HepG2 (cell line): ENCODE data around the gene ABT1. TPM values are rescaled to one million over a fixed set of nuclear protein-coding genes. Genes with fewer than 3 reads are reported as not detected.

Source experiments
- BCLAF1 ChIP-seq: fragments of 450-650 bp; IDR thresholded peaks from 2 replicates; pipeline ENCODE4 v1.6.1; 2017; ENCODE audit warnings: mild to moderate bottlenecking
- BRD4 ChIP-seq: sonication (generic); formaldehyde crosslinking; IDR thresholded peaks from 2 replicates; pipeline ENCODE4 v1.4.0; 2020; ENCODE audit warnings: missing genetic modification reagents
- GFI1 ChIP-seq: sonication (generic); formaldehyde crosslinking; IDR thresholded peaks from 2 replicates; pipeline ENCODE4 v1.5.0; 2020; ENCODE audit warnings: missing genetic modification reagents, mild to moderate bottlenecking, borderline replicate concordance
- HNF4A ChIP-seq: sonication (generic); formaldehyde crosslinking; IDR thresholded peaks from 2 replicates; pipeline ENCODE4 v1.4.0; 2020; ENCODE audit warnings: missing genetic modification reagents
- IRF1 ChIP-seq: sonication (generic); formaldehyde crosslinking; IDR thresholded peaks from 2 replicates; pipeline ENCODE4 v1.4.0; 2020; ENCODE audit warnings: low read depth, mild to moderate bottlenecking, missing genetic modification reagents
- MEF2D ChIP-seq: sonication (generic); formaldehyde crosslinking; IDR thresholded peaks from 2 replicates; pipeline ENCODE4 v1.5.1; 2020; ENCODE audit warnings: mild to moderate bottlenecking, missing genetic modification reagents
- MXD4 ChIP-seq: IDR thresholded peaks from 2 replicates; pipeline ENCODE4 v1.6.1; 2016; ENCODE audit warnings: mild to moderate bottlenecking, missing biosample characterization, missing genetic modification reagents
- NCOR1 ChIP-seq: fragments of 200-600 bp; sonication (generic); IDR thresholded peaks from 2 replicates; pipeline ENCODE4 v1.7.0; 2017; ENCODE audit warnings: antibody characterized with exemption, low read length, borderline replicate concordance
- NR3C1 ChIP-seq: sonication (generic); formaldehyde crosslinking; IDR thresholded peaks from 2 replicates; pipeline ENCODE4 v1.4.0; 2020; ENCODE audit warnings: missing genetic modification reagents
- PAWR ChIP-seq: sonication (generic); formaldehyde crosslinking; IDR thresholded peaks from 2 replicates; pipeline ENCODE4 v1.4.0; 2020; ENCODE audit warnings: missing genetic modification reagents, mild to moderate bottlenecking, borderline replicate concordance
- SKIL ChIP-seq: sonication (generic); formaldehyde crosslinking; IDR thresholded peaks from 2 replicates; pipeline ENCODE4 v1.8.0; 2022; ENCODE audit warnings: missing genetic modification reagents, mild to moderate bottlenecking, moderate library complexity, borderline replicate concordance
- SNRNP70 ChIP-seq: fragments of 200-400 bp; formaldehyde crosslinking; IDR thresholded peaks from 2 replicates; pipeline ENCODE4 v1.6.1; 2017; ENCODE audit warnings: mild to moderate bottlenecking, low read depth, low read length, moderate library complexity
- SPEN ChIP-seq: sonication (generic); formaldehyde crosslinking; IDR thresholded peaks from 2 replicates; pipeline ENCODE4 v1.5.1; 2020; ENCODE audit warnings: low read depth, mild to moderate bottlenecking, missing genetic modification reagents
- ZNF207 ChIP-seq: fragments of 450-650 bp; IDR thresholded peaks from 2 replicates; pipeline ENCODE4 v1.6.1; 2016; ENCODE audit warnings: antibody characterized with exemption, borderline replicate concordance
- ZNF224 ChIP-seq: sonication (generic); formaldehyde crosslinking; IDR thresholded peaks from 2 replicates; pipeline ENCODE4 v1.5.0; 2020; ENCODE audit warnings: mild to moderate bottlenecking, missing genetic modification reagents
- ZNF432 ChIP-seq: sonication (generic); formaldehyde crosslinking; IDR thresholded peaks from 2 replicates; pipeline ENCODE4 v1.5.0; 2020; ENCODE audit warnings: missing genetic modification reagents, mild to moderate bottlenecking, borderline replicate concordance
- ZNF451 ChIP-seq: sonication (generic); formaldehyde crosslinking; IDR thresholded peaks from 2 replicates; pipeline ENCODE4 v1.5.0; 2020; ENCODE audit warnings: mild to moderate bottlenecking, missing genetic modification reagents
- ZNF503 ChIP-seq: sonication (generic); formaldehyde crosslinking; IDR thresholded peaks from 2 replicates; pipeline ENCODE4 v1.4.0; 2020; ENCODE audit warnings: missing genetic modification reagents
- ZNF543 ChIP-seq: sonication (generic); formaldehyde crosslinking; IDR thresholded peaks from 2 replicates; pipeline ENCODE4 v1.4.0; 2020; ENCODE audit warnings: mild to moderate bottlenecking, missing genetic modification reagents
- ZNF558 ChIP-seq: sonication (generic); formaldehyde crosslinking; IDR thresholded peaks from 2 replicates; pipeline ENCODE4 v1.9.0; 2022; ENCODE audit warnings: mild to moderate bottlenecking, missing genetic modification reagents, borderline replicate concordance
- ZNF576 ChIP-seq: sonication (generic); formaldehyde crosslinking; IDR thresholded peaks from 2 replicates; pipeline ENCODE4 v1.4.0; 2020; ENCODE audit warnings: mild to moderate bottlenecking, missing genetic modification reagents
- ZNF839 ChIP-seq: sonication (generic); formaldehyde crosslinking; IDR thresholded peaks from 2 replicates; pipeline ENCODE4 v1.4.0; 2020; ENCODE audit warnings: missing genetic modification reagents, mild to moderate bottlenecking, borderline replicate concordance
- polyA plus RNA-seq, 8 experiments: library from polyadenylated mRNA; depleted of rRNA in 3 of 8; stranded (reverse) in 7 of 8; unstranded in 1 of 8; fragments of >200 nt; fragmentation: Illumina TruSeq in 4 of 8; extraction: Trizol in 4 of 8; gene quantifications; 2 replicates each; pipeline versions ENCODE4 v1.2.1 to v1.2.3, GENCODE V29; 2011 to 2016; ENCODE audit warnings: low read depth in 4 of 8, missing spikeins in 1 of 8, mixed read lengths in 1 of 8; ENCODE audit not compliant: insufficient read depth in 1 of 8
- total RNA-seq, 5 experiments: library from RNA; depleted of rRNA; stranded (reverse); fragments of >200 nt; fragmentation: Illumina TruSeq; extraction: Trizol; gene quantifications; 2 replicates each; pipeline ENCODE4 v1.2.3, GENCODE V29; 2016; ENCODE audit warnings: low read depth in 1 of 5

Gene ABT1
- total and polyA plus RNA-seq, 2 of the 13 experiments (the other 11 are each of a cell fraction or from before 2014, with no cell fraction given) = 38.4 TPM

DNA sequence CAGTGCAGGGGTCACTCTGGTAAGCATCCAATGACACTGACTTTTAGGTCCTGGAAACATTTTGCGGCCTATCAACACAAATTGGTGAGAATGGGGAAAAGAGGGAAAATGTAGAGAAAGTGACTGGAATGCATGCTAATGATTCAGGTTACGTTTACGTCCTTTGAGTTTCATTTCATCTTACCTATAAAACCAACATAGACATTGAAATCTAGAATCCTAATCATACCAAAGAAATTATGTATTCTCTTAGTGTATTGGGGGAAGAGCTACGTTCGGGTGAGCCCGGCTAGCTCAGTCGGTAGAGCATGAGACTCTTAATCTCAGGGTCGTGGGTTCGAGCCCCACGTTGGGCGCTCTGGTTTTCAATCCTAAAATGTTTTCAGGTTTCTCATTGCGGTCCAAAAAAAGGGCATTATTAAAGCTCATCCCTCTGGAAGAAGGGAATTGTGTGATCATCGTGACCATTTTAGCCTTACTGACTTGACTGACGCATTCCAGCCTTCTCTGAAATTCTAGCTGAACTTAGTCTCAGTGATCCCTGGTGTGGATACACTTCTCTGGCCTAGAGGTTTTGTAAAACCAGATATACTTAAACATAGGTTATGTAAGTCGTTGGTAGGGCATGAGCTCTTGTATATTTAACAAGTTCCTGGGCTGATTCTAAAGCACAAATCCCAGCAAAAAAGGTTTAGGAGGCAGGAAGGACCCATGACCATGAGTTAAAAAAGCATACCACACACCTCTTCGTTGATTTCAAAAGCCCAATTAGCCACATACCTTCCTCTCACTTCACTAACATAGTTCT is 40.3 kb upstream of the ABT1 start (continued):
- no peak for TF ChIP-seq SNRNP70
- peak; percentile 35; the same call in 1 of the 2 replicates for TF ChIP-seq HNF4A (CRISPR knock-in tag)
- no peak for TF ChIP-seq ZNF558 (CRISPR knock-in tag)
- TF ChIP-seq ZNF224 (CRISPR knock-in tag) = no peak
- no peak for TF ChIP-seq NR3C1 (CRISPR knock-in tag)
- 0 out of 2 replicates have a peak, but pooled peaks have one; percentile 40 for TF ChIP-seq SPEN (CRISPR knock-in tag)
- TF ChIP-seq NCOR1 = peak; percentile 68
- no peak for TF ChIP-seq MEF2D (CRISPR knock-in tag)
- no peak for TF ChIP-seq ZNF839 (CRISPR knock-in tag)
- TF ChIP-seq ZNF543 (CRISPR knock-in tag) = no peak
- TF ChIP-seq ZNF503 (CRISPR knock-in tag) = peak; percentile 48; the same call in 1 of the 2 replicates
- no peak for TF ChIP-seq ZNF432
- TF ChIP-seq MXD4 (CRISPR knock-in tag) = 0 out of 2 replicates have a peak, but pooled peaks have one; percentile 68
- TF ChIP-seq BRD4 (CRISPR knock-in tag) = no peak
- TF ChIP-seq PAWR (CRISPR knock-in tag) = no peak
- TF ChIP-seq IRF1 (CRISPR knock-in tag) = no peak
- no peak for TF ChIP-seq ZNF207
- TF ChIP-seq ZNF451 (CRISPR knock-in tag) = no peak
- TF ChIP-seq BCLAF1 = no peak
- TF ChIP-seq GFI1 (CRISPR knock-in tag) = 0 out of 2 replicates have a peak, but pooled peaks have one; percentile 25
- TF ChIP-seq ZNF576 = no peak
- no peak for TF ChIP-seq SKIL
